Measurements from ENCODE around the gene ELMO2. TPM values are rescaled to one million over a fixed set of nuclear protein-coding genes. Genes with fewer than 3 reads are reported as not detected.

The ELMO2 gene
- total RNA-seq, 2 donors from 2014 or later = 20.0 to 24.7 TPM

DNA sequence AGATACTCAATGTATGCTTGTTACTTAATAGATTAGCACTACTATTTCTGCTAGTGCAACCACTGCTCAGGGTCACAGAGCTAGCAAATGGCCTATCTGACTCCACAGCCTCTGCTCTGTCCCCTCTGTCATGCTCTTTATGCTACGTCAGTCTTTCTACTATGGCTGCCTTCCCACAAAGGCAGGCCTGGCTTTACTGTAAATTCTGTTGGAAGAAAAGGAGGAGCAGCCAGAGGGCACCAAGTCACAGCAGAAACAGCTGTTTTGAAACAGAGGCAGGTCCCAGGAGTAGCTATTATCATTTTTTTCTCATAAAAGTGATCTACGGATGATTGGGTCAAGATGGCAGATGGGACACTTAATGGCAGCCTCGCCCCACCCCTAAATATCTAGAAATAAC lies 10.0 kb upstream of the ELMO2 start:
- DNase-seq = no peak
- H3K4me1 ChIP-seq = no peaks in the 10 kb centered on the region
- H3K9ac ChIP-seq (ENCODE audit: low read depth in 2 of 2, low read length in 2 of 2) = no peak overlapping the region
- H3K27me3 ChIP-seq = no peaks in the 10 kb centered on the region
- TF ChIP-seq CTCF (IDR thresholded peaks at IDR 0.05) = no peak
- no peaks in the 10 kb centered on the region for H3K9me3 ChIP-seq
- no peak overlapping the region for H3K27ac ChIP-seq
- no peak overlapping the region for H3K4me3 ChIP-seq
- H3K36me3 ChIP-seq = no peaks in the 10 kb centered on the region
- intact Hi-C loops (cut with DNase I) = no loop called here

GRCh38 chr20:46415773-46416172 lies 9.4 kb upstream of the ELMO2 start:
- no peak for TF ChIP-seq CTCF (IDR thresholded peaks at IDR 0.05)
- Histone ChIP-seq H3K27me3 (no peaks in the 10 kb centered on the region), H3K27ac (no peak overlapping the region), H3K9ac (ENCODE audit: low read depth in 2 of 2, low read length in 2 of 2) (no peak overlapping the region), H3K4me3 (no peak overlapping the region), H3K9me3 (no peaks in the 10 kb centered on the region), H3K4me1 (no peaks in the 10 kb centered on the region), H3K36me3 (no peaks in the 10 kb centered on the region)
- no peak for DNase-seq
- intact Hi-C loops (cut with DNase I) = no loop called here

DNA sequence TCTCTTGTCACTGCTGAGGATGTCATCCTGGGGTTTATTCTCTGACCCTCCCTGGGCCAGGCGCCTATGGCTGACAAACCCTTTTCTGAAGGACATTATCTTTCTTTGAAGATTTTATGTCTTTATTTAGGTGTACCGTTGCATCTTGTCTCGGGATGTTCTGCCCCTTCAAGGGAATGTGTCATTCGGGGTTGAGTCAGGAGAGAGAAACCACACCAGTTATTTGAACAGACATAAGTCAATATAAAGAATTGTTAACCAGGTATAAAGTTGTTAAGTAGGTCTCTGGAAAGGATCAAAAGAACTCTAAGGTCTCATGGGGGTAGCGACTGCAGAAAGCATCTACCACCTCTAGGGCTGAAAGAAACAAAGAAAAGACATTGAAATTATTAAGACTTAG lies 8.2 kb upstream of the ELMO2 start:
- no peaks in the 10 kb centered on the region for H3K9me3 ChIP-seq
- no peaks in the 10 kb centered on the region for H3K4me1 ChIP-seq
- no peak overlapping the region for H3K27ac ChIP-seq
- no peaks in the 10 kb centered on the region for H3K36me3 ChIP-seq
- no peak overlapping the region for H3K4me3 ChIP-seq
- no peak for DNase-seq
- no peaks in the 10 kb centered on the region for H3K27me3 ChIP-seq
- TF ChIP-seq CTCF (IDR thresholded peaks at IDR 0.05) = no peak
- intact Hi-C loops (cut with DNase I) = no loop called here
- no peak overlapping the region for H3K9ac ChIP-seq (ENCODE audit: low read depth in 2 of 2, low read length in 2 of 2)

GRCh38 chr20:46411637-46412036 lies 5.2 kb upstream of the ELMO2 start:
- no peaks in the 10 kb centered on the region for H3K27me3 ChIP-seq
- H3K4me1 ChIP-seq = no peaks in the 10 kb centered on the region
- no peak for TF ChIP-seq CTCF (IDR thresholded peaks at IDR 0.05)
- H3K4me3 ChIP-seq = no peak overlapping the region
- H3K9me3 ChIP-seq = no peaks in the 10 kb centered on the region
- intact Hi-C loops (cut with DNase I) = loop anchor here (2.0 kb wide), 1 partner anchor 279 kb away; no protein-coding TSS in a partner anchor
- no peak for DNase-seq
- H3K9ac ChIP-seq (ENCODE audit: low read depth in 2 of 2, low read length in 2 of 2) = no peak overlapping the region
- no peaks in the 10 kb centered on the region for H3K36me3 ChIP-seq
- no peak overlapping the region for H3K27ac ChIP-seq

GRCh38 chr20:46408281-46408731 lies 1.9 kb upstream of the ELMO2 start:
- Histone ChIP-seq H3K4me1 (peaks cover 3% of the 10 kb centered on the region), H3K4me3 (no peak overlapping the region), H3K36me3 (no peaks in the 10 kb centered on the region), H3K9me3 (no peaks in the 10 kb centered on the region), H3K27ac (no peak overlapping the region), H3K9ac (ENCODE audit: low read depth in 2 of 2, low read length in 2 of 2) (no peak overlapping the region), H3K27me3 (no peaks in the 10 kb centered on the region)
- DNase-seq = no peak
- intact Hi-C loops (cut with DNase I) = no loop called here
- TF ChIP-seq CTCF (IDR thresholded peaks at IDR 0.05) = no peak

GRCh38 chr20:46407671-46407996 lies 1.2 kb upstream of the ELMO2 start:
- Histone ChIP-seq H3K4me3 (no peak overlapping the region), H3K36me3 (no peaks in the 10 kb centered on the region), H3K9me3 (no peaks in the 10 kb centered on the region), H3K4me1 (peaks cover 3% of the 10 kb centered on the region), H3K9ac (ENCODE audit: low read depth in 2 of 2, low read length in 2 of 2) (no peak overlapping the region), H3K27ac (no peak overlapping the region), H3K27me3 (no peaks in the 10 kb centered on the region)
- no peak for TF ChIP-seq CTCF (IDR thresholded peaks at IDR 0.05)
- intact Hi-C loops (cut with DNase I) = loop anchor here (2.0 kb wide), 1 partner anchor 43 kb away; no protein-coding TSS in a partner anchor
- no peak for DNase-seq
